Cardiac fibroblast (primary cell): ENCODE measurements around the gene SIRT2.
A peak's percentile ranks its signal among the peaks of the same experiment; 100 is the strongest.
"Not testable (repeated sequence)": the region's sequence is repeated elsewhere in the genome, so short reads cannot be mapped to it uniquely, and the experiment has no call there.

Experiments
- DNase-seq, 2 donors: peaks; one replicate each; pipeline versions ENCODE4 v3.0.0 to v3.0.0-alpha.2; 2010; ENCODE audit warnings: low read depth in 2 of 2
- H3K4me3 ChIP-seq, 2 donors: replicated peaks in 1 of 2; 1 replicate in 1 of 2; 2 replicates in 1 of 2; pipeline ENCODE4 v1.5.1; 2011; ENCODE audit warnings: low read depth in 2 of 2, low read length in 2 of 2, mild to moderate bottlenecking in 2 of 2, moderate library complexity in 1 of 2
- CTCF ChIP-seq: IDR thresholded peaks from one replicate; pipeline ENCODE4 v1.5.1; 2011; ENCODE audit warnings: low read depth, mild to moderate bottlenecking, low read length, inconsistent platforms

Gene SIRT2

GRCh38 chr19:38899447-38900201 lies at the start of gene SIRT2, which contains the start of gene NFKBIB:
Gene SIRT2, minus strand, starts transcription at chr19:38899618. Its CDS starts 97 bp downstream, at chr19:38899521.
Gene NFKBIB, plus strand, starts transcription at chr19:38899969. Its CDS starts 64 bp downstream, at chr19:38900033.
- TF ChIP-seq CTCF = no peak
- H3K4me3 ChIP-seq = peak within 1 kb of the TSS; percentile 78 to 93
- peak; percentile 99 to 100 for DNase-seq

- no peak for DNase-seq
- TF ChIP-seq CTCF = no peak
Measured at GRCh38 chr19:38946229-38947010, 47.0 kb upstream of the SIRT2 start.

DNA sequence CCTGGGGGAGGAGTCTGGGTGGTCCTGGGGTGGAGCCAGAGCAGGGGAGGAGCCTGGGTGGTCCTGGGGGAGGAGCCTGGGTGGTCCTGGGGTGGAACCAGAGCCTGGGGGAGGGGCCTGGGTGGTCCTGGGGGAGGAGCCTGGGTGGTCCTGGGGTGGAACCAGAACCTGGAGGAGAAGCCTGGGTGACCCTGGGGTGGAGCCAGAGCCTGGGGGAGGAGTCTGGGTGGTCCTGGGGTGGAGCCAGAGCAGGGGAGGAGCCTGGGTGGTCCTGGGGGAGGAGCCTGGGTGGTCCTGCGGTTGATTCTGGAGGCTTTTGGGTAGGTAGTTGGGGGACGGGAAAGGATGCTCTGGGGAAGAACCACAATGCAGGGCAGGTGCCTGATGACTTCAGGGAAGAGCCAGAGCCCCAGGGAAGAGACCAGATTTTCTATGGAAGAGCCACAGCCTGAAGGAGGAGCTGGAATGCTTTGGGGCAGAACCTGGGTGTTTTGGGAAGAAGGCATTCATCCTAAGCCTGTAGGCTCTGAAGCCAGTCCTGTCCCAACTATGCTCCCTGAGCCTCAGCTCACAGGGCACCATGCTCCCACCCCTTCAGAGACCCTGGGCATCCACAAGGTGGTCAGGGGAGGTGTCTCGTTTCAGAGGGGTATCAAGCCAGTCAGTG lies 46.3 kb upstream of the SIRT2 start:
- DNase-seq = no peak
- no peak overlapping the region for H3K4me3 ChIP-seq
- no peak for TF ChIP-seq CTCF

More at GRCh38 chr19:38946229-38947010, 47.0 kb upstream of the SIRT2 start:
- H3K4me3 ChIP-seq = no peak overlapping the region

- TF ChIP-seq CTCF = no peak
- H3K4me3 ChIP-seq = no peak overlapping the region
- no peak for DNase-seq
Measured at GRCh38 chr19:38944981-38945506, 45.6 kb upstream of the SIRT2 start.

- TF ChIP-seq CTCF = no peak
- no peak overlapping the region for H3K4me3 ChIP-seq
- DNase-seq = no peak
Measured at GRCh38 chr19:38942471-38943181, 43.2 kb upstream of the SIRT2 start.

- no peak for TF ChIP-seq CTCF
- no peak overlapping the region for H3K4me3 ChIP-seq
- no peak for DNase-seq
Measured at GRCh38 chr19:38941979-38942378, 42.6 kb upstream of the SIRT2 start.

GRCh38 chr19:38941466-38941865 lies 42.0 kb upstream of the SIRT2 start:
- H3K4me3 ChIP-seq, DNase-seq: not testable (repeated sequence)
